ENCODE results near the gene SCD.

DNA sequence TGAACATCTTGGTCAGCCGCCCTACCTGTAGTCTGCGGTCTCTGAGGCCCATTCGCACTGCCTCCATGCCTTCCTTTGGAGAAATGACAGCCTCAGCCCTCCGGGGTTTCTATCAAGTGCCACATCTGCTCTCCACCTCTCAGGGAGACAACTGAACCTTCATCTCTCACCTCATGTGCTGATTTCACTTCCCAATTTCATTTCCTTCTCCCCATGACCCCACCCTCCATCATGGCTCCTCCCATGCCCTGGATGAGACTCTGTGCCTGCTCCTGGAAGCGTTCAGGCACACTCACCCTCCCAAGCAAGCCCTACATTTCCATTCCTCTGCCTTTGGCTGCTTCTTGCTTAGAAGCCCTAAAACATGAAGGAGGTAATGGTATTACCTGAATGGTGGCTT, 7.8 kb upstream of the SCD start:
- TF ChIP-seq, protein P1, sequence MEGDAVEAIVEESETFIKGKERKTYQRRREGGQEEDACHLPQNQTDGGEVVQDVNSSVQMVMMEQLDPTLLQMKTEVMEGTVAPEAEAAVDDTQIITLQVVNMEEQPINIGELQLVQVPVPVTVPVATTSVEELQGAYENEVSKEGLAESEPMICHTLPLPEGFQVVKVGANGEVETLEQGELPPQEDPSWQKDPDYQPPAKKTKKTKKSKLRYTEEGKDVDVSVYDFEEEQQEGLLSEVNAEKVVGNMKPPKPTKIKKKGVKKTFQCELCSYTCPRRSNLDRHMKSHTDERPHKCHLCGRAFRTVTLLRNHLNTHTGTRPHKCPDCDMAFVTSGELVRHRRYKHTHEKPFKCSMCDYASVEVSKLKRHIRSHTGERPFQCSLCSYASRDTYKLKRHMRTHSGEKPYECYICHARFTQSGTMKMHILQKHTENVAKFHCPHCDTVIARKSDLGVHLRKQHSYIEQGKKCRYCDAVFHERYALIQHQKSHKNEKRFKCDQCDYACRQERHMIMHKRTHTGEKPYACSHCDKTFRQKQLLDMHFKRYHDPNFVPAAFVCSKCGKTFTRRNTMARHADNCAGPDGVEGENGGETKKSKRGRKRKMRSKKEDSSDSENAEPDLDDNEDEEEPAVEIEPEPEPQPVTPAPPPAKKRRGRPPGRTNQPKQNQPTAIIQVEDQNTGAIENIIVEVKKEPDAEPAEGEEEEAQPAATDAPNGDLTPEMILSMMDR (IDR thresholded peaks at IDR 0.05; ENCODE audit: poor library complexity) = no peak
- no peak for TF ChIP-seq EZH2phosphoT487 (IDR thresholded peaks at IDR 0.05; ENCODE audit: low read depth, severe bottlenecking, unreplicated experiment)
- no peak for TF ChIP-seq EZH2 (IDR thresholded peaks at IDR 0.05; ENCODE audit: borderline replicate concordance)

All from hepatocyte (in vitro differentiated cells).